GM12878 (cell line): ENCODE data around the gene B3GNT7. TPM values are rescaled to one million over a fixed set of nuclear protein-coding genes. Genes with fewer than 3 reads are reported as not detected.

Experiments used
- ATAC-seq: fragments of 200-7000 bp; cut with Tn5 transposase; 3 replicates; pipeline ENCODE4 v1.9.1; 2020; ENCODE audit warnings: mild to moderate bottlenecking, moderate library complexity
- BruUV-seq: library from RNA; stranded (reverse); fragments of 400-500 nt; replicated peaks from 2 replicates; lab custom pipeline; 2021; lab: Mats Ljungman, UMichigan
- CTCF ChIA-PET: fragments of 300-600 bp; sonication (Branson Sonifier 250); formaldehyde crosslinking; extraction: SDS; loops from one replicate; lab custom pipeline; 2021; ENCODE audit warnings: inconsistent platforms; lab: Yijun Ruan, JAX
- POLR2A ChIA-PET: fragments of 350-600 bp; formaldehyde crosslinking; extraction: SDS; loops from one replicate; lab custom pipeline; 2021; ENCODE audit warnings: inconsistent platforms; lab: Charles Lee
- RAD21 ChIA-PET: fragments of 300-600 bp; sonication (Branson Sonifier 250); formaldehyde crosslinking; loops from one replicate; lab custom pipeline; 2023; ENCODE audit warnings: antibody characterized with exemption; ENCODE audit not compliant: unreplicated experiment; lab: Charles Lee
- SMC1A ChIA-PET: fragments of 300-600 bp; sonication (Branson Sonifier 250); formaldehyde crosslinking; loops from one replicate; lab custom pipeline; 2023; ENCODE audit not compliant: unreplicated experiment, uncharacterized antibody; lab: Charles Lee
- DNase-seq: peaks from one replicate; pipeline ENCODE4 v3.0.0-alpha.2; 2011; ENCODE audit warnings: low read depth, low spot score
- FAIRE-seq: peaks from 3 replicates; lab custom pipeline; 2011; peaks lifted over from hg19 to GRCh38; lab: Jason Lieb, UNC
- H2AFZ ChIP-seq: 2 replicates; pipeline ENCODE4 v1.6.0; 2011; ENCODE audit warnings: low read depth, low read length, control low read depth; ENCODE audit not compliant: control insufficient read depth
- H3K27ac ChIP-seq: 2 replicates; pipeline ENCODE4 v1.5.1; 2011; ENCODE audit warnings: control low read depth; ENCODE audit not compliant: control insufficient read depth, insufficient read depth
- H3K27me3 ChIP-seq, 2 experiments: replicated peaks in 1 of 2; 2 replicates each; pipeline versions ENCODE4 v1.6.0 to v1.6.1; 2011; ENCODE audit warnings: low read length in 1 of 2; ENCODE audit not compliant: control insufficient read depth in 2 of 2, insufficient read depth in 2 of 2
- H3K36me3 ChIP-seq, 2 experiments: 2 replicates each; pipeline ENCODE4 v1.5.1; 2011; ENCODE audit warnings: low read length in 1 of 2; ENCODE audit not compliant: control insufficient read depth in 2 of 2, insufficient read depth in 2 of 2
- H3K4me1 ChIP-seq: 2 replicates; pipeline ENCODE4 v1.6.1; 2011; ENCODE audit warnings: mild to moderate bottlenecking, low read length, moderate library complexity, mixed read lengths; ENCODE audit not compliant: control insufficient read depth, insufficient read depth
- H3K4me2 ChIP-seq: 2 replicates; pipeline ENCODE4 v1.6.0; 2011; ENCODE audit warnings: control low read depth; ENCODE audit not compliant: control insufficient read depth, insufficient read depth
- H3K4me3 ChIP-seq: fragments of 200-600 bp; sonication (generic); 2 replicates; pipeline ENCODE4 v1.5.1; 2016
- H3K79me2 ChIP-seq: 2 replicates; pipeline ENCODE4 v1.6.0; 2011; ENCODE audit warnings: low read length; ENCODE audit not compliant: control insufficient read depth, insufficient read depth
- H3K9ac ChIP-seq: 2 replicates; pipeline ENCODE4 v1.8.0; 2011; ENCODE audit warnings: low read length, control low read depth, mixed read lengths; ENCODE audit not compliant: control insufficient read depth, insufficient read depth
- H3K9me3 ChIP-seq: replicated peaks from 3 replicates; pipeline ENCODE4 v1.5.1; 2011; ENCODE audit warnings: mild to moderate bottlenecking, low read length; ENCODE audit not compliant: control insufficient read depth, insufficient read depth
- H4K20me1 ChIP-seq: 2 replicates; pipeline ENCODE4 v1.6.0; 2011; ENCODE audit not compliant: control insufficient read depth, insufficient read depth
- GATAD2B ChIP-seq: fragments of 450-650 bp; conservative IDR thresholded peaks from 2 replicates; pipeline ENCODE4 v1.6.1; 2017; ENCODE audit warnings: low read depth, mild to moderate bottlenecking, moderate library complexity
- HCFC1 ChIP-seq: fragments of 150-350 bp; IDR thresholded peaks from 2 replicates; pipeline ENCODE4 v1.6.1; 2014; ENCODE audit warnings: low read length
- IKZF2 ChIP-seq, 2 experiments: fragments of 450-650 bp; IDR thresholded peaks; 2 replicates each; pipeline ENCODE4 v1.6.1; 2017; ENCODE audit warnings: mild to moderate bottlenecking in 2 of 2, moderate library complexity in 2 of 2
- LARP7 ChIP-seq: fragments of 450-650 bp; IDR thresholded peaks from 2 replicates; pipeline ENCODE4 v1.6.1; 2017; ENCODE audit warnings: mild to moderate bottlenecking
- NRF1 ChIP-seq: conservative IDR thresholded peaks from 2 replicates; pipeline ENCODE4 v1.6.1; 2011; ENCODE audit warnings: mild to moderate bottlenecking, low read depth, low read length, improper control_type of control experiment
- RBBP5 ChIP-seq: fragments of 200-600 bp; sonication (generic); conservative IDR thresholded peaks from 2 replicates; pipeline ENCODE4 v1.6.1; 2016
- STAT3 ChIP-seq: IDR thresholded peaks from 2 replicates; pipeline ENCODE4 v1.6.1; 2011; ENCODE audit warnings: low read depth, low read length, improper control_type of control experiment
- SUZ12 ChIP-seq: fragments of 200-600 bp; sonication (generic); IDR thresholded peaks from one replicate; pipeline ENCODE4 v1.6.1; 2018; ENCODE audit warnings: antibody characterized with exemption, mild to moderate bottlenecking; ENCODE audit not compliant: unreplicated experiment
- TAF1 ChIP-seq: IDR thresholded peaks from 2 replicates; pipeline ENCODE4 v1.6.1; 2011; ENCODE audit warnings: mild to moderate bottlenecking, low read depth, low read length, borderline replicate concordance
- ZNF24 ChIP-seq: fragments of 450-650 bp; IDR thresholded peaks from 2 replicates; pipeline ENCODE4 v1.6.1; 2017; ENCODE audit warnings: antibody characterized with exemption, mild to moderate bottlenecking
- ZNF274 ChIP-seq: IDR thresholded peaks from one replicate; pipeline ENCODE4 v1.8.0; 2011; ENCODE audit not compliant: insufficient read length, insufficient read depth
- ZNF384 ChIP-seq: IDR thresholded peaks from 2 replicates; pipeline ENCODE4 v1.6.1; 2012; ENCODE audit warnings: low read depth, mild to moderate bottlenecking, low read length, improper control_type of control experiment, borderline replicate concordance
- whole genome bisulfite sequencing: methylation state at CpG from one replicate; pipeline ENCODE4 v1.1.6; 2016; ENCODE audit warnings: low lambda C conversion rate; ENCODE audit not compliant: insufficient replicate concordance, insufficient coverage; ENCODE audit errors: missing lambda C conversion rate; 5-methylcytosine and 5-hydroxymethylcytosine counted together
- in situ Hi-C: fragments of 300-500 bp; cut with MboI; formaldehyde crosslinking; loops from 9 replicates; pipeline ENCODE4 v1.14.3; 2018; ENCODE audit warnings: mixed read lengths
- intact Hi-C: fragments of 100-400 bp; cut with micrococcal nuclease; formaldehyde crosslinking; loops from one replicate; pipeline ENCODE4 v1.14.2; 2022; ENCODE audit not compliant: unreplicated experiment
- polyA plus RNA-seq, 11 experiments: library from polyadenylated mRNA; depleted of rRNA in 4 of 11; unstranded in 6 of 11; stranded (reverse) in 5 of 11; fragments of >200 nt; fragmentation: Nextera tagmentation in 4 of 11; fragmentation: Illumina TruSeq in 1 of 11; extraction: Ambion mirVana in 4 of 11; extraction: Trizol in 1 of 11; gene quantifications; 1 replicate in 1 of 11; 2 replicates in 10 of 11; pipeline versions ENCODE4 v1.2.1 to v1.2.3, GENCODE V29; 2011 to 2016; ENCODE audit warnings: inconsistent platforms in 2 of 11, missing spikeins in 2 of 11, low read depth in 1 of 11
- total RNA-seq, 4 experiments: library from RNA; depleted of rRNA in 3 of 4; stranded (reverse); fragments of >200 nt in 3 of 4; fragmentation: Illumina TruSeq in 1 of 4; extraction: Trizol in 1 of 4; gene quantifications; 2 replicates each; pipeline versions ENCODE4 v1.2.1 to v1.2.3, GENCODE V29; 2013 to 2021
- TF ChIP-seq, protein P1 (sequence below): fragments of 450-650 bp; IDR thresholded peaks from 2 replicates; pipeline ENCODE4 v1.6.1; 2016; ENCODE audit warnings: mild to moderate bottlenecking, moderate library complexity, borderline replicate concordance
- TF ChIP-seq, protein P2 (sequence below): fragments of 450-650 bp; formaldehyde crosslinking; IDR thresholded peaks from 2 replicates; pipeline ENCODE4 v1.4.0; 2020; ENCODE audit warnings: mild to moderate bottlenecking, moderate library complexity

The B3GNT7 gene
- total and polyA plus RNA-seq, 10 of the 15 experiments (the other 5 are each of a cell fraction or from before 2014, with no cell fraction given) = 0.91 to 12.6 (median 3.7) TPM

DNA sequence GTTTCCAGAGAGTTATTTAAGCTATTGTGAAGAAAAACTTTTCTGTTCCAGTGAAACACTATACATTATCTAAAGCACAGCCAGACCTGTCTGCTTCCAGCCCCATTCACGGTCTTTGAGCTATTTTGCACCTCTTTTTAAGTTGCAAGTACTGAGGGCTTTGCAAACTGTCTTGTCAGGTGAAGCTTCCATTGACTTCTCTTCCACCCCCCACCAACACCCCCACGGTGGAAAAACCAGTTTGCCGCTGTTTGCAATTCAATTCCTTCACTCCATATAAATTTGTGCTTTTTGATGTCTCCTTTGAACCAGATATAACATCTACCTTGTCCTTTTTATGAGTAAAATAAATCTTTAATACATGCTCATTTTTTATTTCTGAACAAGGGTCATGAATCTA lies 15.7 kb downstream of the B3GNT7 start:
- H3K27me3 ChIP-seq = no peaks in the 10 kb centered on the region
- no peak overlapping the region for H3K9ac ChIP-seq
- no peak overlapping the region for H3K4me2 ChIP-seq
- ChIA-PET RAD21 (interaction anchor here (0.9 to 4.2 kb wide), 4 partner anchors 41 to 307 kb away, joined by 3 to 16 read pairs (median 4); no protein-coding TSS in a partner anchor), POLR2A (interaction anchor here (1.1 kb wide), 1 partner anchor 38 kb away, joined by 3 read pairs; no protein-coding TSS in a partner anchor), CTCF (interaction anchor here (0.7 to 12.3 kb wide), 13 partner anchors 17 to 309 kb away, joined by 3 to 234 read pairs (median 4); partner anchors contain the start of genes HTR2B and NCL), SMC1A (interaction anchor here (0.6 to 4.3 kb wide), 5 partner anchors 11 to 307 kb away, joined by 3 to 32 read pairs (median 4); no protein-coding TSS in a partner anchor)
- no peaks in the 10 kb centered on the region for H3K36me3 ChIP-seq
- FAIRE-seq = no peak
- no TSS peak for BruUV-seq
- no peaks in the 10 kb centered on the region for H3K79me2 ChIP-seq
- in situ Hi-C loops (loop anchor here (5.0 kb wide), 1 partner anchor 304 kb away; no protein-coding TSS in a partner anchor), intact Hi-C loops (loop anchor here (5.0 kb wide), 1 partner anchor 584 kb away; no protein-coding TSS in a partner anchor)
- no peaks in the 10 kb centered on the region; the same call in 1 of the 2 replicates for H4K20me1 ChIP-seq
- 79% methylated on average over 3 of the region's 3 CpGs for WGBS
- H3K4me1 ChIP-seq = peaks cover 2% of the 10 kb centered on the region
- no peak for DNase-seq
- ATAC-seq = no peak
- H3K9me3 ChIP-seq = peaks cover 6% of the 10 kb centered on the region; the same call in 2 of the 3 replicates
- no peak overlapping the region for H2AFZ ChIP-seq
- H3K27ac ChIP-seq = no peak overlapping the region
- TF ChIP-seq, protein P1, sequence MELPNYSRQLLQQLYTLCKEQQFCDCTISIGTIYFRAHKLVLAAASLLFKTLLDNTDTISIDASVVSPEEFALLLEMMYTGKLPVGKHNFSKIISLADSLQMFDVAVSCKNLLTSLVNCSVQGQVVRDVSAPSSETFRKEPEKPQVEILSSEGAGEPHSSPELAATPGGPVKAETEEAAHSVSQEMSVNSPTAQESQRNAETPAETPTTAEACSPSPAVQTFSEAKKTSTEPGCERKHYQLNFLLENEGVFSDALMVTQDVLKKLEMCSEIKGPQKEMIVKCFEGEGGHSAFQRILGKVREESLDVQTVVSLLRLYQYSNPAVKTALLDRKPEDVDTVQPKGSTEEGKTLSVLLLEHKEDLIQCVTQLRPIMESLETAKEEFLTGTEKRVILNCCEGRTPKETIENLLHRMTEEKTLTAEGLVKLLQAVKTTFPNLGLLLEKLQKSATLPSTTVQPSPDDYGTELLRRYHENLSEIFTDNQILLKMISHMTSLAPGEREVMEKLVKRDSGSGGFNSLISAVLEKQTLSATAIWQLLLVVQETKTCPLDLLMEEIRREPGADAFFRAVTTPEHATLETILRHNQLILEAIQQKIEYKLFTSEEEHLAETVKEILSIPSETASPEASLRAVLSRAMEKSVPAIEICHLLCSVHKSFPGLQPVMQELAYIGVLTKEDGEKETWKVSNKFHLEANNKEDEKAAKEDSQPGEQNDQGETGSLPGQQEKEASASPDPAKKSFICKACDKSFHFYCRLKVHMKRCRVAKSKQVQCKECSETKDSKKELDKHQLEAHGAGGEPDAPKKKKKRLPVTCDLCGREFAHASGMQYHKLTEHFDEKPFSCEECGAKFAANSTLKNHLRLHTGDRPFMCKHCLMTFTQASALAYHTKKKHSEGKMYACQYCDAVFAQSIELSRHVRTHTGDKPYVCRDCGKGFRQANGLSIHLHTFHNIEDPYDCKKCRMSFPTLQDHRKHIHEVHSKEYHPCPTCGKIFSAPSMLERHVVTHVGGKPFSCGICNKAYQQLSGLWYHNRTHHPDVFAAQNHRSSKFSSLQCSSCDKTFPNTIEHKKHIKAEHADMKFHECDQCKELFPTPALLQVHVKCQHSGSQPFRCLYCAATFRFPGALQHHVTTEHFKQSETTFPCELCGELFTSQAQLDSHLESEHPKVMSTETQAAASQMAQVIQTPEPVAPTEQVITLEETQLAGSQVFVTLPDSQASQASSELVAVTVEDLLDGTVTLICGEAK = no peak
- TF ChIP-seq ZNF274 (no peak), SUZ12 (no peak), GATAD2B (no peak), HCFC1 (no peak), NRF1 (no peak), ZNF384 (no peak), RBBP5 (no peak), IKZF2 (IDR thresholded peaks at IDR 0.05) (no peak), STAT3 (no peak), LARP7 (no peak), TAF1 (no peak), ZNF24 (no peak)
- TF ChIP-seq, protein P2, sequence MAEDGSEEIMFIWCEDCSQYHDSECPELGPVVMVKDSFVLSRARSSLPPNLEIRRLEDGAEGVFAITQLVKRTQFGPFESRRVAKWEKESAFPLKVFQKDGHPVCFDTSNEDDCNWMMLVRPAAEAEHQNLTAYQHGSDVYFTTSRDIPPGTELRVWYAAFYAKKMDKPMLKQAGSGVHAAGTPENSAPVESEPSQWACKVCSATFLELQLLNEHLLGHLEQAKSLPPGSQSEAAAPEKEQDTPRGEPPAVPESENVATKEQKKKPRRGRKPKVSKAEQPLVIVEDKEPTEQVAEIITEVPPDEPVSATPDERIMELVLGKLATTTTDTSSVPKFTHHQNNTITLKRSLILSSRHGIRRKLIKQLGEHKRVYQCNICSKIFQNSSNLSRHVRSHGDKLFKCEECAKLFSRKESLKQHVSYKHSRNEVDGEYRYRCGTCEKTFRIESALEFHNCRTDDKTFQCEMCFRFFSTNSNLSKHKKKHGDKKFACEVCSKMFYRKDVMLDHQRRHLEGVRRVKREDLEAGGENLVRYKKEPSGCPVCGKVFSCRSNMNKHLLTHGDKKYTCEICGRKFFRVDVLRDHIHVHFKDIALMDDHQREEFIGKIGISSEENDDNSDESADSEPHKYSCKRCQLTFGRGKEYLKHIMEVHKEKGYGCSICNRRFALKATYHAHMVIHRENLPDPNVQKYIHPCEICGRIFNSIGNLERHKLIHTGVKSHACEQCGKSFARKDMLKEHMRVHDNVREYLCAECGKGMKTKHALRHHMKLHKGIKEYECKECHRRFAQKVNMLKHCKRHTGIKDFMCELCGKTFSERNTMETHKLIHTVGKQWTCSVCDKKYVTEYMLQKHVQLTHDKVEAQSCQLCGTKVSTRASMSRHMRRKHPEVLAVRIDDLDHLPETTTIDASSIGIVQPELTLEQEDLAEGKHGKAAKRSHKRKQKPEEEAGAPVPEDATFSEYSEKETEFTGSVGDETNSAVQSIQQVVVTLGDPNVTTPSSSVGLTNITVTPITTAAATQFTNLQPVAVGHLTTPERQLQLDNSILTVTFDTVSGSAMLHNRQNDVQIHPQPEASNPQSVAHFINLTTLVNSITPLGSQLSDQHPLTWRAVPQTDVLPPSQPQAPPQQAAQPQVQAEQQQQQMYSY = no peak
- H3K4me3 ChIP-seq = no peak overlapping the region
